Thoracic aorta (tissue), 2 donors: Measurements from ENCODE around the gene HPSE2. TPM values are rescaled to one million over a fixed set of nuclear protein-coding genes. Genes with fewer than 3 reads are reported as not detected.

ENCODE experiments used
- ATAC-seq: fragments of 150-250 bp; one replicate; pipeline ENCODE4 v1.8.0; 2017; ENCODE audit warnings: low read depth; ENCODE audit not compliant: insufficient number of reproducible peaks, low FRiP score
- DNase-seq: peaks from one replicate; pipeline ENCODE4 v3.0.0-alpha.2; 2020; ENCODE audit warnings: low spot score
- H3K27ac ChIP-seq, 2 donors: fragments of 200-600 bp; sonication (generic); 1 replicate in 1 of 2; 2 replicates in 1 of 2; pipeline ENCODE4 v1.5.1; 2016; ENCODE audit warnings: mild to moderate bottlenecking in 2 of 2, moderate library complexity in 2 of 2
- H3K27me3 ChIP-seq: fragments of 200-600 bp; sonication (generic); replicated peaks from 2 replicates; pipeline ENCODE4 v1.6.0; 2016; ENCODE audit warnings: mild to moderate bottlenecking; ENCODE audit not compliant: insufficient read depth
- H3K36me3 ChIP-seq: fragments of 200-600 bp; sonication (generic); one replicate; pipeline ENCODE4 v1.5.1; 2016
- H3K4me1 ChIP-seq, 2 donors: fragments of 200-600 bp; sonication (generic); 1 replicate in 1 of 2; 2 replicates in 1 of 2; pipeline versions ENCODE4 v1.5.1 to v1.6.0; 2016; ENCODE audit warnings: low read depth in 2 of 2, mild to moderate bottlenecking in 1 of 2; ENCODE audit not compliant: control insufficient read depth in 1 of 2
- H3K4me3 ChIP-seq: fragments of 200-600 bp; sonication (generic); 2 replicates; pipeline ENCODE4 v1.5.1; 2016; ENCODE audit warnings: mild to moderate bottlenecking
- H3K9me3 ChIP-seq: fragments of 200-600 bp; sonication (generic); 2 replicates; pipeline ENCODE4 v1.5.1; 2016
- CTCF ChIP-seq: fragments of 200-600 bp; sonication (generic); IDR thresholded peaks from one replicate; pipeline ENCODE4 v1.5.1; 2019; ENCODE audit warnings: antibody characterized with exemption
- total RNA-seq, 2 donors: library from RNA; depleted of rRNA; stranded (reverse); fragments of >200 nt; gene quantifications; one replicate each; pipeline versions ENCODE4 v1.1.0 to v1.2.3, GENCODE V29; 2016

The HPSE2 gene
- total RNA-seq, 2 donors from 2014 or later, result 1.1 to 1.8 TPM

GRCh38 chr10:99007457-99007856 is 228.2 kb downstream of the HPSE2 start:
- ATAC-seq (no peak), DNase-seq (no peak)
- Histone ChIP-seq H3K27me3 (no peaks in the 10 kb centered on the region), H3K27ac (no peak overlapping the region), H3K36me3 (no peaks in the 10 kb centered on the region), H3K9me3 (peaks cover 7% of the 10 kb centered on the region), H3K4me1 (peaks cover 5 to 19% of the 10 kb centered on the region in 2 donors), H3K4me3 (no peak overlapping the region)
- no peak for TF ChIP-seq CTCF

GRCh38 chr10:99005254-99005653 is 230.4 kb downstream of the HPSE2 start:
- Histone ChIP-seq H3K27me3 (no peaks in the 10 kb centered on the region), H3K4me3 (no peak overlapping the region), H3K36me3 (no peaks in the 10 kb centered on the region), H3K9me3 (peaks cover 7% of the 10 kb centered on the region), H3K4me1 (peaks cover 5 to 16% of the 10 kb centered on the region in 2 donors), H3K27ac (no peak overlapping the region)
- DNase-seq (no peak), ATAC-seq (no peak)
- no peak for TF ChIP-seq CTCF

- H3K36me3 ChIP-seq, result no peaks in the 10 kb centered on the region
- DNase-seq (no peak), ATAC-seq (no peak)
- no peak overlapping the region for H3K4me3 ChIP-seq
- peaks cover 5 to 11% of the 10 kb centered on the region in 2 donors for H3K4me1 ChIP-seq
- TF ChIP-seq CTCF, result no peak
- peaks cover 7% of the 10 kb centered on the region for H3K9me3 ChIP-seq
- H3K27me3 ChIP-seq, result no peaks in the 10 kb centered on the region
- H3K27ac ChIP-seq, result no peak overlapping the region
Observed at GRCh38 chr10:99004738-99005137, 230.9 kb downstream of the HPSE2 start.

- Histone ChIP-seq H3K36me3 (no peaks in the 10 kb centered on the region), H3K9me3 (peaks cover 7% of the 10 kb centered on the region), H3K4me3 (no peak overlapping the region), H3K27ac (no peak overlapping the region), H3K27me3 (no peaks in the 10 kb centered on the region), H3K4me1 (peaks cover 0 to under 1% of the 10 kb centered on the region in 2 donors)
- DNase-seq (no peak), ATAC-seq (no peak)
- TF ChIP-seq CTCF, result no peak
Observed at GRCh38 chr10:99002392-99002791, 233.3 kb downstream of the HPSE2 start.

GRCh38 chr10:98997596-98997995 is 238.1 kb downstream of the HPSE2 start:
- no peaks in the 10 kb centered on the region for H3K36me3 ChIP-seq
- ATAC-seq, result no peak
- no peak for TF ChIP-seq CTCF
- DNase-seq, result no peak
- H3K4me3 ChIP-seq, result no peak overlapping the region
- no peaks in the 10 kb centered on the region for H3K4me1 ChIP-seq
- no peaks in the 10 kb centered on the region for H3K27me3 ChIP-seq
- H3K9me3 ChIP-seq, result no peaks in the 10 kb centered on the region
- no peak overlapping the region for H3K27ac ChIP-seq
